Parathyroid adenoma (tissue), 2 donors: ENCODE measurements around the gene NOTCH1.

Experiments used
- H2AFZ ChIP-seq: fragments of 300-600 bp; sonication (generic); one replicate; pipeline ENCODE4 v1.7.0; 2017; ENCODE audit warnings: antibody characterized with exemption, mild to moderate bottlenecking
- H3K27ac ChIP-seq: fragments of 300-600 bp; sonication (generic); one replicate; pipeline ENCODE4 v1.7.0; 2017
- H3K27me3 ChIP-seq: fragments of 300-600 bp; sonication (generic); one replicate; pipeline ENCODE4 v1.7.0; 2017; ENCODE audit warnings: low read length; ENCODE audit not compliant: control insufficient read depth, insufficient read depth
- H3K36me3 ChIP-seq: fragments of 300-600 bp; sonication (generic); one replicate; pipeline ENCODE4 v1.7.0; 2017; ENCODE audit warnings: low read length; ENCODE audit not compliant: control insufficient read depth, insufficient read depth
- H3K4me1 ChIP-seq: fragments of 300-600 bp; sonication (generic); one replicate; pipeline ENCODE4 v1.7.0; 2017; ENCODE audit warnings: control low read depth
- H3K4me2 ChIP-seq: fragments of 300-600 bp; sonication (generic); one replicate; pipeline ENCODE4 v1.7.0; 2017; ENCODE audit warnings: low read length
- H3K4me3 ChIP-seq: fragments of 300-600 bp; sonication (generic); one replicate; pipeline ENCODE4 v1.7.0; 2017; ENCODE audit warnings: low read depth, low read length
- H3K79me2 ChIP-seq: fragments of 300-600 bp; sonication (generic); one replicate; pipeline ENCODE4 v1.7.0; 2017; ENCODE audit warnings: control low read depth
- H3K9ac ChIP-seq: fragments of 300-600 bp; sonication (generic); one replicate; pipeline ENCODE4 v1.7.0; 2017; ENCODE audit warnings: mild to moderate bottlenecking
- H3K9me3 ChIP-seq: fragments of 300-600 bp; sonication (generic); one replicate; pipeline ENCODE4 v1.7.0; 2017; ENCODE audit warnings: low read length; ENCODE audit not compliant: control insufficient read depth
- CTCF ChIP-seq: fragments of 300-600 bp; sonication (generic); IDR thresholded peaks from one replicate; pipeline ENCODE4 v1.7.0; 2017; ENCODE audit warnings: antibody characterized with exemption, mild to moderate bottlenecking
- donor health status: primary hyperparathyroidism.

NOTCH1 gene

DNA sequence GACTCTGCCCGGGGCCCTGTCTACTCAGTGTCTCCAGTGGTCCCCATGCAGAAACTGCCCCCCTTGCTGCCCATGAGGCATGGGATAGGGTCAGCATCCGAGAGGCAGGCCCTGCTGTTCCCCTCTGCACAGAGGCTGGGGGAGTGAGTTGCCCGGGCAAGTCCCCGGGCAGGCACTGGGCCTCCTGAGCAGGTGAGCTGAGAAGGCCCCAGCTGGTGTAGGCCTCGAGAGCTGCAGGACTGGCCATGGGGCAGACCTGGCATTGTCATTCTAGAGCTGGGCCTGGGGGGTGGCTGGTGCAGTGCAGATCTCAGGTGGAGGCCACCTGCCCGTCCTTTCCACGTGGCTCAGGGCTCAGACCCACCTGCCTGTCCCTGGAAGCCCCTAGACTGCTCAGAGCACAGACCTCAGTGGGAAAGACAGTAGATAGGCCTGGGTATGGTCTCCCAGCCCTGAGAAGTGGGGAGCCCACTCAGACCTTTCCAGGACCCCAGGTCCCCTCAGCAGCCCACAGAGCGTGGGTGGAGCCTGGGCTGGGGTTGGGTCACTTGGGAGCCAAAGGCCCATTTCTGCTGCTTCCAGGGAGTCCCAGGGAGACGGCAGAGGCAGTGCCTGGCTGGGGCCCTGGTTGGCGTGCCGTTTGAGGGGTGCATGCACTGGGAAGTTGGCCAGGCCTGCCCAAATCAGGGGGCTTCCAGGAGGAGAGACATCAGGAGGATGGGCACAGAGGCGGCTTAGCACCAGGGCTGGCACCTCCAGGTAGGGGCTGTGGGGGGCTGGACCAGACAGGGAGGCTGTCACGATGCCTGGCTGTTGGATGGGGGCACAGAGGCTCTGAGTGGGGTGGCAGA is 4.8 kb upstream of the NOTCH1 start:
- Histone ChIP-seq H3K9ac (no peak overlapping the region), H2AFZ (no peak overlapping the region), H3K36me3 (no peaks in the 10 kb centered on the region), H3K4me2 (no peak overlapping the region), H3K4me1 (peaks cover 14% of the 10 kb centered on the region), H3K4me3 (no peak overlapping the region), H3K79me2 (no peaks in the 10 kb centered on the region), H3K27ac (no peak overlapping the region), H3K9me3 (no peaks in the 10 kb centered on the region), H3K27me3 (no peaks in the 10 kb centered on the region)
- TF ChIP-seq CTCF = no peak

DNA sequence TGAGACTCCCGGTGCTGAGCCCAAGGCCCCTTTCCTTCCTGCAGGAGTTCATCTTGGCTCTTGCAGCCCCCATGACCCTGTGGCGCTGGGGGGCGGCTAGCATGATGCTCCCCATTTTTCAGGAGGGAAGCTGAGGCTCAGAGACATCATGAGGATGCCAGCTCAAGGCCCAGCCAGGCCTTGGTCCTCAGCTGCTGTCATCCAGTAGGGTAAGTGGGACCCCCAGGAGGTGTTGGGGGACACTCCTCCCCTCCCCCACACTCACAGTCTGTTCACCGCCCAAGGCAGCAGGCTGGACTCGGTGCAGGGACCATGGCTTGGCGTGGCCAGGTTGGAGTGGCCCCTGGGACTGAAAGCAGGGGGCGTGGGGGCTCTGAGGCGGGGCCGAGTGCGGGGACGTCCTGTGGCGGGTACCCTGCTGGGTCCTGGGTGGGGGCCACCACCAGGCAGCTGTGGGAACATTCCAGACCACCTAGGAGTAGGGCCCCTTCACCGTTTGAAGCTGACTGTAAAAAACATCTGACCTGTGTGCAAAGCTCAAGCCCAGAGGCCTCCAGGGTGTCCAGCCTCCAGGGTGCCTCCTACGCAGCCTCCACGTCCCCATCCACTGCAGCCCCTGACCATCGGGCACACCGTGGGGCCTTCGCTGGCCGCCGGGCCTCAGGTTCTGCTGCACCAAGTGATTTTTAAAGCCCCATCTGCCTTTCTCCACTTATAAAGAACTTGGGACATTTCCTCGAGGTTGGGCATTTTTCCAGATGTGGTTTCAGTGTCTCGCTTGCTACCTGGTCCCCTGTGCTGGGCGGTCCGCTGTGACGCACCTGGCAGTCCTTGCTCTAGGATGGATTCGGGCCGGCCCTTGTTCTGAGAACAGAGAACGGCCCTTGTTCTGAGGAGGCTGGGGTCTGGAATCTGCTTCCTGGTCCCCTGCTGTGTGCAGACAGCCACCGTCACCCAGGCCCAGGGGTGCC is 3.4 kb upstream of the NOTCH1 start:
- H3K27me3 ChIP-seq = no peaks in the 10 kb centered on the region
- H3K36me3 ChIP-seq = no peaks in the 10 kb centered on the region
- no peaks in the 10 kb centered on the region for H3K79me2 ChIP-seq
- H3K4me1 ChIP-seq = peaks cover 14% of the 10 kb centered on the region
- H2AFZ ChIP-seq = no peak overlapping the region
- no peak overlapping the region for H3K27ac ChIP-seq
- H3K9ac ChIP-seq = no peak overlapping the region
- no peak for TF ChIP-seq CTCF
- H3K9me3 ChIP-seq = no peaks in the 10 kb centered on the region
- no peak overlapping the region for H3K4me2 ChIP-seq
- H3K4me3 ChIP-seq = no peak overlapping the region

- Histone ChIP-seq H3K27ac (no peak overlapping the region), H3K4me1 (peaks cover 12% of the 10 kb centered on the region), H2AFZ (no peak overlapping the region), H3K4me2 (no peak overlapping the region), H3K27me3 (no peaks in the 10 kb centered on the region), H3K36me3 (no peaks in the 10 kb centered on the region), H3K9me3 (no peaks in the 10 kb centered on the region), H3K9ac (no peak overlapping the region), H3K79me2 (no peaks in the 10 kb centered on the region), H3K4me3 (no peak overlapping the region)
- TF ChIP-seq CTCF = no peak
These were observed 1.8 kb upstream of the NOTCH1 start for GRCh38 chr9:136547508-136548215.

DNA sequence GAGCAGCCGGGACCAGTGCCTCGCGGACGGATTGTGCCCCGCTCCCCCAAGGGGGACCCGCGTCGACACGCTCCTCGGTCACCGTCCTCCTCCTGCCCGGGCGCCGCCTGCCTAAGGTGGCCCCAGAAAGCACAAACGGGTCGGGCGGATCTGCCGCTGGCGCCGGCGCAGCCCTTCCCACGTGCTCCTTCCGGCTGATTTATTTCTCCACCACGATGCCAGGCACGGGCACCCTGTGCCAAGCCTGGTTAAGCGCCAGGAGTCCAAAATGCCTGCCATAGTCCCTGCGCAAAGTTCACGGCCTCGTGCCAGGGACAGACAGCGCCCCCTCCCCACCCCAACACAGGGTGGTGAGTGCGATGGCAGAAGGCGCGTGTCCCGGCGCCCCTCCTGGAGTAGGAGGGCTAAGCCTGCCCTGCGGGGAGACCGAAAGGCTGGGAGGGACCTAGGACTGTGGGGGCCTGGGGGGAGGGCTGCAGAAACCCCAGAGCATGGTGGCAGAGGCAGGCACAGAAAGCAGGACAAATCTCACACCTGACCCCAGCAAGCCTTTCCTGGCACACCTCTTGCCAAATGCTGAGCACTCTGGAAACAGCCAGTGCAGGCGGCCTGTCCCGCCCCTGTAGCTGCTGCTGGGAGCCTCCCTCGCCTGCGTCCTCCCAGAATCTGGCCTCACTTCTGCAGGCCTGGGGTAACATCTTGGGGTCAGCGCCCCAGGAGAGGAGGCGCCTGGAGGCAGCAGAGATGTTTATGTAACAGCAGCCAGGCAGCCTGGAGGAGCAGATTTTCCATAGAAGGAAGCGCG is 1.1 kb upstream of the NOTCH1 start:
- no peak for TF ChIP-seq CTCF
- H3K9ac ChIP-seq = no peak overlapping the region
- H3K36me3 ChIP-seq = no peaks in the 10 kb centered on the region
- peak overlapping the region; percentile 66 for H3K4me3 ChIP-seq
- H3K9me3 ChIP-seq = no peaks in the 10 kb centered on the region
- H3K27me3 ChIP-seq = no peaks in the 10 kb centered on the region
- H3K4me2 ChIP-seq = peak overlapping the region; percentile 98
- no peaks in the 10 kb centered on the region for H3K79me2 ChIP-seq
- peak overlapping the region; percentile 84 for H3K27ac ChIP-seq
- peaks cover 5% of the 10 kb centered on the region for H3K4me1 ChIP-seq
- peak overlapping the region; percentile 84 for H2AFZ ChIP-seq
